ENCODE results near the gene PPP1R12B. TPM values are rescaled to one million over a fixed set of nuclear protein-coding genes. Genes with fewer than 3 reads are reported as not detected.
"Not testable (repeated sequence)": the region's sequence is repeated elsewhere in the genome, so short reads cannot be mapped to it uniquely, and the experiment has no call there.

Gene PPP1R12B
- total RNA-seq, 1 donor from 2014 or later, result 636 TPM

DNA sequence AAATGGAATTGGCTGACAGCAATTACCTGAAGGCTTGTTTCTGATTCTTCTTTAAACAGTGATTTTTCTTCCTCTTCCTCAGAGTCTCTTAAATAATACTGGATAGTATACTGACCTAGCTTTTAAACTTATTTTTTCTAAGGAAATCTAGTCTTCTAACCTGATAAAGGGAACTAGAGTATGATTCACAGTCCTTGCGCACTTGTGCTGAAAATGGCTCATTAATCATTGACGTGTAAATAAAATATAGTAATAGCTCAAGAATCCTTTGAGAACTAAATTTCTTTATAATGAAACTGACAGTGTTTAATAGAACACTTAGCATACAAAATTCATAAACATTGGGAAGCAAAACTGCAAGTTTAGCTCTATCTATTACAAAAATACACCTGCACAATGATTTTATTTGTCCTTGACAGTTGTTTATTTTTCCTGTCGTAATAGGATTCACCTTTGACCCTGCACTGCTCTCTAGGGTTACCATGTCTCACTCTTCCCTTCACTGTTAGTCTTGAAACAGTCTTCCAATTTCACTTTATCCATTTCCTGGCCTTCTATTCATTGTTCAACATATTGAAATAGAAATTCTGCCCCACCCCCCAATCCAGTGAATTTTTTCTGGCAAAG lies 117.3 kb downstream of the PPP1R12B start:
- not testable (repeated sequence) for ATAC-seq (ENCODE audit: poor library complexity); DNase-seq
- intact Hi-C loops (cut with DNase I), result loop anchor here (10.0 kb wide), 1 partner anchor 121 kb away; the partner anchor contains the start of genes PPP1R12B and UBE2T

DNA sequence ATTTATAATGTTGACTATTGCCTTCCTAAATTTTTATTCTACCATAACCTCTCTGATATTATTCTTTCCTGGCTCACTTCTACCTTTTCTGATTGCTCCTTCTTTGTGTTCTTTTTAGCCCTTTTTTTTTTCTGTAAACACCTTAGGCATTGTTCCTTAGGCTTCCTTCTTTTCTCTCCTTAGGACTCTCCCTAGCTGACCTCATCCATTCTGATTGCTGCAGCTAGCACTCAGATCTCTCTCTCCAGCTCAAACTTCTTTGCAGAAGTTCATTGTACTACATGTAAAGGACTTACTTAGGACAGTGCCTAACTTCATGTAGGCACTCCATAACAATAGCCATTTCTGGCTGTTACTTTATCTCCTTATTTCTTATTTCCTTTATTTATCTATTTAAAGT lies 117.8 kb downstream of the PPP1R12B start:
- DNase-seq; ATAC-seq (ENCODE audit: poor library complexity): not testable (repeated sequence)
- intact Hi-C loops (cut with DNase I), result loop anchor here (10.0 kb wide), 1 partner anchor 122 kb away; the partner anchor contains the start of genes PPP1R12B and UBE2T

DNA sequence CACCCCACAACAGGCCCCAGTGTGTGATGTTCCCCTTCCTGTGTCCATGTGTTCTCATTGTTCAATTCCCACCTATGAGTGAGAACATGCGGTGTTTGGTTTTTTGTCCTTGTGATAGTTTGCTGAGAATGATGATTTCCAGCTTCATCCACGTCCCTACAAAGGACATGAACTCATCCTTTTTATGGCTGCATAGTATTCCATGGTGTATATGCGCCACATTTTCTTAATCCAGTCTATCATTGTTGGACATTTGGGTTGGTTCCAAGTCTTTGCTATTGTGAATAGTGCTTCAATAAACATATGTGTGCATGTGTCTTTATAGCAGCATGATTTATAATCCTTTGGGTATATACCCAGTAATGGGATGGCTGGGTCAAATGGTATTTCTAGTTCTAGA lies 118.9 kb downstream of the PPP1R12B start:
- intact Hi-C loops (cut with DNase I), result loop anchor here (10.0 kb wide), 1 partner anchor 123 kb away; the partner anchor contains the start of genes PPP1R12B and UBE2T
- not testable (repeated sequence) for DNase-seq; ATAC-seq (ENCODE audit: poor library complexity)

DNA sequence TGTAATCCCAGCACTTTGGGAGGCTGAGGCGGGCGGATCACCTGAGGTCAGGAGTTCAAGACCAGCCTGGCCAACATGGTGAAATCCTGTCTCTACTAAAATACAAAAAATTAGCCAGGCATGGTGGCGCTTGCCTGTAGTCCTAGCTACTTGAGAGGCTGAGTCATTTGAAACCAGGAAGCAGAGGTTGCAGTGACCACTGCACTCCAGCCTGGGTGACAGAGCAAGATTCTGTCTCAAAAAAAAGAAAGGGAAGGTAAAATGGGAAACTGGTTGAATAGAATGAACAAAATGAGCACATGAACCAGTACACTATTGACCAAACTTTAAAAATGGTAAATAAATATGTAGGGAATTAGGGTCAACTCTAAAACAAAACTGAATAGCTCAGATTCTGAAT lies 120.2 kb downstream of the PPP1R12B start:
- ATAC-seq (ENCODE audit: poor library complexity); DNase-seq: not testable (repeated sequence)
- intact Hi-C loops (cut with DNase I), result loop anchor here (10.0 kb wide), 1 partner anchor 124 kb away; the partner anchor contains the start of genes PPP1R12B and UBE2T

DNA sequence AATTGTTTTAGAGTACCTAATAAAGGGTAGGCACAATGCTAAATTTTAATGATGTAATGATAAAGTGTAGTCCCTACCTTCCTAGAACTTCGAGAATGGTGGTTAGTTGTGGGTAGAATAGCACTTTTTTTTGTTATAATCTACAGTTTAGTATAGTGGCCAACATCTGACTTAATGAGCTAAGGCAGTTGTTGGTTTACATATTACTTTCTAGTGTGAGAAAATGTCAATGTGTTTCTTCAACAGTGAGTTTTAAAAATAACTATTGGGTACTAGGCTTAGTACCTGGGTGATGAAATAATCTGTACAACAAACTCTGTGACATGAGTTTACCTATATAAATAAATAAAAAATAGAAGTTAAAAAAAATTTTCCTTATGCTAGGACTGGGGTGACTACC lies 120.6 kb downstream of the PPP1R12B start:
- intact Hi-C loops (cut with DNase I), result loop anchor here (10.0 kb wide), 1 partner anchor 124 kb away; the partner anchor contains the start of genes PPP1R12B and UBE2T
- not testable (repeated sequence) for ATAC-seq (ENCODE audit: poor library complexity); DNase-seq

DNA sequence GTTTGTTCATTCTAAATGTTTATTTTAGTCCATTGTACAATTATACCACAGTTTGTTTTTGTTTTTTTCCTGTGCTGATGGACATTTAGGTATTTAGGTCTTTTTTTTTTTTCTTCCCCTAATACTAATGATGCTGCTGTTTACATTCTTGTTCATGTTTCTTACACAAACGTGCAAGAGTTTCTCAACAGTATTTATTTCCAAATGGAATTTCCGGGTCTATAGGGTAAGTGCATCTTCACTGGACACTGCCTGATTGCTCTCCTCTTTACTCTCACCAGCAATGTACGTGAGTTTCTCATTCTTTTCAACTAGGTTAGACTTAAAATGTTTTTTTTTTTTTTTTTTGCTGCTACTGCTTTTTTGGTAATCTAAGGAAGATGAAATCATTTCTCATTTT lies 122.7 kb downstream of the PPP1R12B start:
- intact Hi-C loops (cut with DNase I), result no loop called here
- no peak for DNase-seq
- no peak for ATAC-seq (ENCODE audit: poor library complexity)

DNA sequence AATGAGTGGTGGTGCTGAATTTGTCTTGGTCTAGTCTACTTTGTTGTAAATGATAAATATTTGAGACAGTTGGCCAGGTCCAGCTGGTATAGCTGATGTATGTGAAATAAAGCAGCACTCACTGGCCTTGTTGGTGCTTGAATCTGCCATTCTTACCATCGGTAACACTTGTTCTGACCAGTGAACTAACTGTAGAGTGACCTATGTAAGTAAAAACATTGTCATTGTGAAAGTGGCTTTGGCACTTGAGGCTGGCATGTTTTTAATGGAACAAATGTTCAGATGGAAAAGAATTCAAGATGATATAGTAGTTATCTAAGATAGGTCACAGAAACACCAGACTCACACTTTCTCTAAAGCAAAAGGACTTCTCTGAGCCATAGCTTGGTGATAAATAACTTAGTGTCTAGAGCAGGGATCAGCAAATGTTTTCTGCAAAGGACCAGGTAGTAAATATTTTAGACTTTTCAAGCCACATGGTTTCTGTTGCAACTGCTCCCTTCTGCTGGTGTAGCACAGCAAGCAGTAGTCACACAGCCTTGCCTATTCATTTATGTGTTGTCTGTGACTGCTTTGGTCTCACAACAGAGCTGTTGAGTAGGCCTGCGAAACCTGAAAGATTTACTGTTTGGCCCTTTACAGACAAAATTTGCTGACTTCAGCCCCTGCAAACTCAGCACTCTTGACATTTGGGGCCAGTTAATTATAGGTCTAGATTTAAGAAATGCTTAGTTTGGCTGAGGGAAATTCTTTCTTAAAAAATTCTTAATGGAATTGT lies 124.0 kb downstream of the PPP1R12B start:
- intact Hi-C loops (cut with DNase I); DNase-seq: not testable (repeated sequence)
- peak; percentile 48 for ATAC-seq (ENCODE audit: poor library complexity)

DNA sequence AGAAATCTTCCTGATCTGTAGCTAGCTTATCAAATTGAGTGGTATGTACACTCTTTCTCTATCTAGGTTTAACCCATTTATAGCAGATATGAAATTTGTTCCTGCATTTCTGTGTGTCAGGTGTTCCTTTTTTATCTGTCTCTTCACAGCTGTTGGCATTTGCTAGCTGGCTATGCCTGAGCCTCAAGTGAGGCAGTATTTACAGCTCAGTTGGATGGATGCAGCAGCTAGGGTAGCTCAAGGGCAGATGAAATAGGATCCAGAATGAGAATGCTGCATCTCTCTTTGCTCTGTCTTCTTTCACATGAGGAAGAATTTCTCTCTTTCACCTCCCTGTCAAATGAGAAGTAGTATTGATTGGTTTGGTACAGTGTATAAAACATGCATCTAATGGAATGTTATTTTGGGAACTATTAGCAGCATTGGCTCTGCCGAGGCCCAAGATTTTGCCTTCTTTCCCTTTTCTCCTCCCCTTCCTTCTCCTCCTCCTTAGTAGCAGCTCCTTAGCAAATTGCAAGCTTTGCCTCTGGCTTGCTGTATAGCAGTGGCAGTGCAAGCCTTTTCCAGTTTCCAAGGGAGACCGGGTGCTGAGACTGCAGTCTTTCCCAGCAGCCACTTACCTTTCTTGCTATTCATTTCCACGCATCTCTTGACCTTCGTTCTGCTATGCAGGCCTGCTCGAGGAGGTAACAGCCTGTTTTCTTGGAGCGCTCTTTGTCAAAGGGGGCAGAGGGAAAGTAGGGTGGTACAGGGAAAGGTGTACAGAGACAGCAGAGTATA lies 125.0 kb downstream of the PPP1R12B start:
- ATAC-seq (ENCODE audit: poor library complexity), result peak; percentile 72
- intact Hi-C loops (cut with DNase I); DNase-seq: not testable (repeated sequence)

DNA sequence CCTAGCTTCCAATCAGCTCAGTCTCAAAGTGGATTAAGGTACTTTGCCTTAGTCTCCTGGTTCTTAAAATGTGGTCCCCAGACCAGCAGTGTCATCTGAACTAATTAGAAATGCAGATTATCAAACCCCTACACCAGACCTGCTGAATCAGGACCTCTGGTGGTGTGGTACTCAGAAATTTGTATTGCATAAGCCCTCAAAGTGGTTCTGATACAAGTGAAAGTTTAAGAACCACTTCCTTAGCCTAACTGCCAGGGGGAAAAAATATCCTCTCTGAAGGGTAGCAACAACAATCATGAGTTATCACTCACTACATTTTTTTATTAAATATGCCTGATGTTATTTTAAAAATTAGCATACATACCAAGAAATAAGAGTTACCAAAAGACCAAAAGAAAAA lies 131.2 kb downstream of the PPP1R12B start:
- DNase-seq; ATAC-seq (ENCODE audit: poor library complexity); intact Hi-C loops (cut with DNase I): not testable (repeated sequence)

DNA sequence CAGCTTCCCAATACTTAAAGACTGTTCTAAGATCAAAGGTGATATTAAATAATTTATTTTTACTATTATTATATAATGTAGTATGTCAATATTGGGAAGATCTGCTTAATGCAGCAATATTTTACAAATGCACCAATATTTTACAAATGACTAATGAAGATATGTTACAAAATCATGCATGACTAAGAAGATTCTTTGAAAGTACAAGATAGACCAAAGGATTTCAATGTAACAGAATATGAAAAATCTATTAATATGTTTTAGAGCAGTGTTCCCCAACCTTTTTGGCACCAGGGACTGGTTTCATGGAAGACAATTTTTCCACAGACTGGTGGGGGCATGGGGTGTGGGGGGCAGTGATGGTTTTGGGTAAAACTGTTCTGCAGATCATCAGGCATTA lies 132.1 kb downstream of the PPP1R12B start:
- ATAC-seq (ENCODE audit: poor library complexity); DNase-seq; intact Hi-C loops (cut with DNase I): not testable (repeated sequence)

DNA sequence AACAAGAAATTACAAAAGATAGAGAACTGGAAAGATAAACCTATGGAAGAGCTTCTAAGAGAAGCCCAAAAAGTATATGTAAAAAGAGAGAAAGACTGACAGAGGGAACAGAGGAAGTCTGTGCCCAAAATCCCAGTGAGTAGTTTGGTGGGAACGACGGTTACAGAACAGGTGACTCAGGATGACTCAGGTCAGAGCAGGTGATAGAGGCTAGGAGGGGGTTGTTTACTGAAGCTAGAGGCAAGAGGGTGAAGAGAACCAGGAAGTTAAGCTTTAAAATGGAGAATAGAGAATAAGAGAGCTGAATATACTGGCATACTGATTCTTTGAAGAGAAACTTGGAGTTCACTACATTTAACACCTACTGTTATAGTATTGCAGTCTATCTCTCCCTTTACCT lies 134.9 kb downstream of the PPP1R12B start:
- ATAC-seq (ENCODE audit: poor library complexity); DNase-seq; intact Hi-C loops (cut with DNase I): not testable (repeated sequence)

DNA sequence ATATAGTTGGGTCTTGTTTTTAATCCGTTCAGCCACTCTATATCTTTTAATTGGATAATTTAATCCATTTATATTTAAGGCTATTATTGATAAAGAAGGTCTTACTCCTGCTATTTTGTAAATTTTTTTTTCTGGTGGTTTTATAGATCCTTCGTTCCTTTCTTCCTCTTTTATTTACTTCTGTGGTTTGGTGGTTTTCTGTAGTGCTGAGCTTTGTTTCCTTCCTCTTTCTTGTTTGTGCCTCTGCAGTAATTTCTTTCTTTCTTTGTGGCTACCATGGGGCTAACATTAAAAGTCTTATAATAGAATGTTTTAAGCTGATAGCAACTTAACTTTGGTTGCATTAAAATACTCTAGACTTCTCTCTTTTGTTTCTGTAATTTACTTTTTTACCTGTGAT lies 135.5 kb downstream of the PPP1R12B start:
- DNase-seq; ATAC-seq (ENCODE audit: poor library complexity); intact Hi-C loops (cut with DNase I): not testable (repeated sequence)

DNA sequence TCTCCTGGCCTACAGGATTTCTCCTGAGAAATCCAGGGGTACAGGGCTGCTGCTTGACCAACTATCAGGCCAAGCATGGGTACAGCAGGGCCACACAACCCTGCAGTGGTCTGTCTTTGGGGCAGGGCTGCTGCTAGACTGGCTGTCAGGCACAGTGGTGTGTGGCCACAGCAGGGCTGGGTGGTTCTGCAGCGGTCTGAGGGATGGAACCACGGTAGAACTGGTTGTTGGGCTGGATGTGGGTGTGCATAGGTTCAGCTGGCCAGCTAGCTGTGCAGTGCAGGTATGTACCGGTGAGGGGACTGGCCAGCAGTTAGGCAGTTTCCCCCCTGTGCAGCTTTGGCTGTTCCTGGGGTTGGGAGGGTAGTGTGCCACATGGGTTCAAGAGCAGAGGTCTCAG lies 136.3 kb downstream of the PPP1R12B start:
- not testable (repeated sequence) for DNase-seq

DNA sequence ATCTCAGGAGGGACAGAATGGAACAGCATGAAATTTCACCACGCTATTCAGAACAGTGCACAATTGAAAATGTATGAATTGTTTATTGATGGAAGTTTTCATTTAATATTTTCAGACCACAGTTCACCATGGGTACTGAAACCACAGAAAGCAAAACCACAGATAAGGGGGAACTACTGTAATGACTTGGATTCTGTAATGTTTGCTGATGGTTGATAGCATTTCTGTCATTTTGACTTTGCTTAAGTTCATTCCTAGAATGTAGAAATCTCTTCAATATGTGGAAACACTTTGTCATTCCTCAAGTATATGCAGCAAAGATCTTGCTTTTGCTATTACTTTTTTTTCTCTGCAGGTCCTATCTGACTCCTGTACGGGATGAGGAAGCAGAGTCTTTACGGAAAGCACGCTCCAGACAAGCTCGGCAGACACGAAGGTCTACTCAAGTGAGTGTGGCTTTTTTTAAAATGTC lies 139.7 kb downstream of the PPP1R12B start:
- ATAC-seq (ENCODE audit: poor library complexity); intact Hi-C loops (cut with DNase I); DNase-seq: not testable (repeated sequence)

More for the DNA sequence above, 136.3 kb downstream of the PPP1R12B start:
- intact Hi-C loops (cut with DNase I), result not testable (repeated sequence)
- ATAC-seq (ENCODE audit: poor library complexity), result peak; percentile 16

DNA sequence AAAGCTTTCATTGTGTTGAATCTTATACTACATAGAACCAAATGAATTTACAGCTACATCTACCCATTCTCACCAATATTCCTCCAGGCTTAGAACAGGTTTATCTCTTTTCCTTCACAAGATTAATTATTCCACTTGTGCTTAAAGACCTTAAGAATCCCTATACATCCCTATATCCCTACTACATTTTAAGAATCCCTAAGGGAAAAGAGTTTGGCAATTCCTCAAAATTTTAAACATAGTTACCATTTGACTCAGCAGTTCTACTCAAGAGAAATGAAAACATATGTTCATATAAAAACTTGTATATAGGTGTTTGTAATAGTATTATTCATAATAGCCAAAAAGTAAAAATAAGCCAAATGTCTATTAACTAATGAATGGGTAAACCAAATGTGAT lies 140.6 kb downstream of the PPP1R12B start:
- intact Hi-C loops (cut with DNase I); ATAC-seq (ENCODE audit: poor library complexity); DNase-seq: not testable (repeated sequence)

DNA sequence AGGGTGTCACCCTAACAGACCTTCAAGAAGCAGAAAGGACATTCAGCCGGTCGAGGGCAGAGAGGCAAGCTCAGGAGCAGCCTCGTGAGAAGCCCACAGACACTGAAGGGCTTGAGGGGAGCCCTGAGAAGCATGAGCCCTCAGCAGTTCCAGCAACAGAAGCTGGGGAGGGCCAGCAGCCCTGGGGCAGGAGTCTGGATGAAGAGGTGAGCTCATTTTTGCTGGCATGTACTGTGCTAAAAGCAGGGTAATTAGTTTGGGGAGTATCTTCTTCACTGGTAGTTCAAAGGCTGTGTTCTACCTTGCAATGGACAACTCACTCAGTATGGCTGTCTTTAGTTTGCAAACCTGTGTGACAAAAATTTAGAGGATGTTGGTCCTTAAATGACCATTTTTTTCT lies 144.6 kb downstream of the PPP1R12B start:
- ATAC-seq (ENCODE audit: poor library complexity); DNase-seq; intact Hi-C loops (cut with DNase I): not testable (repeated sequence)

DNA sequence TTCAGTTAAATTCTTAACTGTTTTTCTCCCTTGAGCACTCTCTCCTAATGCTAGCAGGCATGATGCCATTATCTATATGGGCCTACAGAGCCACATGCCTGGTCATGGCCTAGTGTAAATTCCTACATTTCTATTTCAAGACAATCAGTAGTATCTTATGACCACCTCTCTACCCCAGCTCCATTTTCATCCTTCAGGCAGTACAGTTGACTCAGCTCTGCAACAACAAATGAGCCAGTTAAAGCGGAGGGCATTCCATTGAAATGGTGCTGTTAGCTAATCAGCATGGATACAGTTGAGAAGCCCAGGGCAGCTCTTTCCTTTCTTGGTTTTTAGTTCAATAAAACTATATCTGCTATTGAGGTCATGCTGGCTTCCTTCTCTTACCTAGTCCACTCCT lies 150.0 kb downstream of the PPP1R12B start:
- no peak for ATAC-seq (ENCODE audit: poor library complexity)
- intact Hi-C loops (cut with DNase I), result no loop called here
- DNase-seq, result no peak

DNA sequence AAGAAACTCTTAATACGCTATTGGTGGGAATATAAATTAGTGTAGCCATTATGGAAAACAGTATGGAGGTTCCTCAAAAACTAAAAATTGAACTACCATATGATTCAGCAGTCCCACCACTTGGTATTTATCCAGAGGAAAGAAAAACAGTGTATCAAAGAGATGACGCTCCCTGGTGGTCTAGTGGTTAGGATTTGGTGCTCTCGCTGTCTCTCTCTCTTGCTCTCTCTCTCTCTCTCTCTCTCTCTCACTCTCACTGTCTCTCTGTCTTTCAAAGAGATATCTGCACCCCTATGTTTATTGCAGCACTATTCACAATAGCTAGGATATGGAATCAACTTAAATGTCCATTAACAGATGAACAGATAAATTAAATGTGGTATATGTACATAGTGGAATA lies 151.5 kb downstream of the PPP1R12B start:
- DNase-seq; intact Hi-C loops (cut with DNase I); ATAC-seq (ENCODE audit: poor library complexity): not testable (repeated sequence)
